Mucosa of descending colon (tissue), 3 donors: ENCODE measurements around the gene ZCWPW2. TPM values are rescaled to one million over a fixed set of nuclear protein-coding genes. Genes with fewer than 3 reads are reported as not detected.

Experiments used
- ATAC-seq: fragments of 200-7000 bp; cut with Tn5 transposase; one replicate; pipeline ENCODE4 v1.9.1; 2020; ENCODE audit warnings: mild to moderate bottlenecking, moderate library complexity
- DNase-seq, 3 donors: peaks; one replicate each; pipeline ENCODE4 v3.0.0-alpha.2; 2020
- H3K36me3 ChIP-seq: fragments of 200-600 bp; one replicate; pipeline ENCODE4 v1.8.0; 2021; ENCODE audit warnings: low read depth, mild to moderate bottlenecking
- H3K4me1 ChIP-seq: fragments of 200-600 bp; one replicate; pipeline ENCODE4 v1.8.0; 2021; ENCODE audit warnings: low read depth, mild to moderate bottlenecking
- H3K4me3 ChIP-seq: fragments of 200-600 bp; one replicate; pipeline ENCODE4 v1.8.0; 2021; ENCODE audit warnings: mild to moderate bottlenecking
- H3K9me3 ChIP-seq: fragments of 200-600 bp; one replicate; pipeline ENCODE4 v1.8.0; 2021; ENCODE audit warnings: mild to moderate bottlenecking
- intact Hi-C, 2 donors: fragments of 100-400 bp; cut with DNase I in 1 of 2; cut with micrococcal nuclease in 1 of 2; formaldehyde crosslinking; loops; one replicate each; pipeline versions ENCODE4 v1.11.0 to v1.11.1; 2022; cut with DNase I, micrococcal nuclease
- long read RNA-seq, 2 donors: library from polyadenylated mRNA; unstranded; transcript quantifications; one replicate each; pipeline ENCODE4 v2.0.0, GENCODE V29; 2019 to 2021
- total RNA-seq, 3 donors: library from RNA; stranded (reverse); fragmentation: NEBNext Ultra II Directional in 2 of 3; extraction: Animal tissue kit (Norgen Biotek cat#: 25700) in 2 of 3; gene quantifications; one replicate each; pipeline versions ENCODE4 v1.2.1 to v1.2.4, GENCODE V29; 2021 to 2023
- TF ChIP-seq, protein P1 (sequence below): fragments of 200-600 bp; IDR thresholded peaks from one replicate; pipeline ENCODE4 v1.8.0; 2022; ENCODE audit warnings: antibody characterized with exemption, mild to moderate bottlenecking
- donor health status: DM: no; HTN: no; CAD: no; lungs with moderate emphysema.
- donor health status: DM: no; HTN: no; CAD: no.
- donor health status: DM: no; HTN: yes; CAD: no.

ZCWPW2 gene, protein sequence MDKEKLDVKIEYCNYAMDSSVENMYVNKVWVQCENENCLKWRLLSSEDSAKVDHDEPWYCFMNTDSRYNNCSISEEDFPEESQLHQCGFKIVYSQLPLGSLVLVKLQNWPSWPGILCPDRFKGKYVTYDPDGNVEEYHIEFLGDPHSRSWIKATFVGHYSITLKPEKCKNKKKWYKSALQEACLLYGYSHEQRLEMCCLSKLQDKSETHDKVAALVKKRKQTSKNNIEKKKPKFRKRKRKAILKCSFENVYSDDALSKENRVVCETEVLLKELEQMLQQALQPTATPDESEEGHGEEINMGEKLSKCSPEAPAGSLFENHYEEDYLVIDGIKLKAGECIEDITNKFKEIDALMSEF
- total RNA-seq, result 1 to 10 TPM in 1 of 3 donors, under 1 TPM in 2; 0.55 to 1.7 (median 0.90) TPM
- long read RNA-seq, donor 1, partial matches to known transcripts, result 0 of 7 reads
- long read RNA-seq, donor 1, other reads (novel, unspliced or antisense), result 7 of 7 reads
- long read RNA-seq, donor 2, result 0 reads

GRCh38 chr3:28348629-28349468 lies at the start of gene ZCWPW2, which contains the start of gene AZI2:
Gene ZCWPW2, plus strand, starts transcription at chr3:28348721. Its CDS starts 64,348 bp downstream, at chr3:28413069.
Gene AZI2, minus strand, starts transcription at chr3:28348824. Its CDS starts 8,207 bp downstream, at chr3:28340617.
- peak; percentile 99 for ATAC-seq
- Histone ChIP-seq H3K36me3 (no peaks in the 10 kb centered on the region), H3K4me3 (peak within 1 kb of the TSS; percentile 91), H3K9me3 (peaks cover 6% of the 10 kb centered on the region), H3K4me1 (peaks cover 25% of the 10 kb centered on the region)
- DNase-seq, result peak; percentile 97
- TF ChIP-seq, protein P1, sequence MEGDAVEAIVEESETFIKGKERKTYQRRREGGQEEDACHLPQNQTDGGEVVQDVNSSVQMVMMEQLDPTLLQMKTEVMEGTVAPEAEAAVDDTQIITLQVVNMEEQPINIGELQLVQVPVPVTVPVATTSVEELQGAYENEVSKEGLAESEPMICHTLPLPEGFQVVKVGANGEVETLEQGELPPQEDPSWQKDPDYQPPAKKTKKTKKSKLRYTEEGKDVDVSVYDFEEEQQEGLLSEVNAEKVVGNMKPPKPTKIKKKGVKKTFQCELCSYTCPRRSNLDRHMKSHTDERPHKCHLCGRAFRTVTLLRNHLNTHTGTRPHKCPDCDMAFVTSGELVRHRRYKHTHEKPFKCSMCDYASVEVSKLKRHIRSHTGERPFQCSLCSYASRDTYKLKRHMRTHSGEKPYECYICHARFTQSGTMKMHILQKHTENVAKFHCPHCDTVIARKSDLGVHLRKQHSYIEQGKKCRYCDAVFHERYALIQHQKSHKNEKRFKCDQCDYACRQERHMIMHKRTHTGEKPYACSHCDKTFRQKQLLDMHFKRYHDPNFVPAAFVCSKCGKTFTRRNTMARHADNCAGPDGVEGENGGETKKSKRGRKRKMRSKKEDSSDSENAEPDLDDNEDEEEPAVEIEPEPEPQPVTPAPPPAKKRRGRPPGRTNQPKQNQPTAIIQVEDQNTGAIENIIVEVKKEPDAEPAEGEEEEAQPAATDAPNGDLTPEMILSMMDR, result no peak
- intact Hi-C loops, result no loop called here

GRCh38 chr3:28299705-28300104 lies 48.8 kb upstream of the ZCWPW2 start:
- Histone ChIP-seq H3K4me3 (no peak overlapping the region), H3K4me1 (peaks cover 3% of the 10 kb centered on the region), H3K9me3 (no peaks in the 10 kb centered on the region), H3K36me3 (no peaks in the 10 kb centered on the region)
- intact Hi-C loops, result no loop called here
- ATAC-seq, result no peak
- DNase-seq, result no peak
- TF ChIP-seq, protein P1, result no peak

GRCh38 chr3:28300345-28300962 lies 48.1 kb upstream of the ZCWPW2 start:
- Histone ChIP-seq H3K9me3 (no peaks in the 10 kb centered on the region), H3K4me3 (no peak overlapping the region), H3K4me1 (peaks cover 2% of the 10 kb centered on the region), H3K36me3 (no peaks in the 10 kb centered on the region)
- TF ChIP-seq, protein P1, result no peak
- no peak for ATAC-seq
- intact Hi-C loops, result no loop called here
- DNase-seq, result no peak

DNA sequence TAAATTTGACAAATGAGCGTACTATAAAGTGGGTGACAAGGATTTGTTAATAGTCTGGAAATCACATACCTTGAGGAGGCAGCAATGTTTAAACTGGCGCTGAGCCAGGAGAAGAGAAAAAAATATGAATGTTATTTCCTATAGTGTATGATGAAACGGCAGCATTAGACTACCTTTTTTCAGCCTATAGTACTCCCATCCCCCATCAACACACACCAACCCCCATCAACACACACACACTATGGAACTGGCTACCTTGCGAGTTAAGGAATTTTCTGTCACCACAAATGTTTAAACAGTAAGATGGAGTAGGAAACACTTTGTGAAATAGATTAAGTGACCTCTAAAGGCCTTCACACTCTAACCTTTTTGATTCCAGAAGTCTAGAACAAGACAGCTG lies 46.8 kb upstream of the ZCWPW2 start:
- ATAC-seq (no peak), DNase-seq (no peak)
- TF ChIP-seq, protein P1, result no peak
- intact Hi-C loops, result no loop called here
- Histone ChIP-seq H3K36me3 (no peaks in the 10 kb centered on the region), H3K4me1 (no peaks in the 10 kb centered on the region), H3K4me3 (no peak overlapping the region), H3K9me3 (no peaks in the 10 kb centered on the region)

DNA sequence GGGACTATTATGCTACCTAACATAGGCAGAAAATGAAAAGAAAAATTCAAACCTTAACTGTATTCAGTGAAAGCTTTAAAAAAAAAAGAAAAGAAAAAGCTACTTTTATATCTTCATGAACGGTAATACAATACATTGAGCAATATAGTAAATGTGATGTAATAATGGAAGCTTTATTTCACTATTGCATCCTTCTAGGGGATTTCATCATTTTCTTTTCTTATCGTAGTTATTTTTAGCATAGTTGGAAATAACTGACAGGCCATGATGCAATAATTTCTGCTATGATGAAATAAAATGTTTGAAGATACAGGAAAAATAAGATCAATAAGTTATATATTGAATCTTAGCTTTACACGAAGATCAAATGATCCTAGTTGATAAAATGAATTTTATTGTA lies 40.3 kb upstream of the ZCWPW2 start:
- TF ChIP-seq, protein P1, result no peak
- DNase-seq (no peak), ATAC-seq (no peak)
- Histone ChIP-seq H3K4me1 (no peaks in the 10 kb centered on the region), H3K4me3 (no peak overlapping the region), H3K9me3 (no peaks in the 10 kb centered on the region), H3K36me3 (no peaks in the 10 kb centered on the region)
- intact Hi-C loops, result no loop called here
